GM19238 (cell line): Measurements from ENCODE around the gene LELP1.
"Not testable (repeated sequence)": the region's sequence is repeated elsewhere in the genome, so short reads cannot be mapped to it uniquely, and the experiment has no call there.

Source experiments
- DNase-seq: peaks from one replicate; pipeline ENCODE4 v3.0.0; 2011; ENCODE audit warnings: low spot score; ENCODE audit not compliant: insufficient read length

The LELP1 gene

GRCh38 chr1:153228491-153228890 lies 25.3 kb downstream of the LELP1 start:
- no peak for DNase-seq

- DNase-seq: not testable (repeated sequence)
Observed at GRCh38 chr1:153229076-153229829, 26.0 kb downstream of the LELP1 start.

- DNase-seq: no peak
Observed at GRCh38 chr1:153231363-153231762, 28.1 kb downstream of the LELP1 start.

GRCh38 chr1:153231785-153232184 lies 28.6 kb downstream of the LELP1 start:
- DNase-seq: no peak

- DNase-seq: no peak
Observed at GRCh38 chr1:153232553-153232952, 29.3 kb downstream of the LELP1 start.

GRCh38 chr1:153233448-153233847 lies 30.2 kb downstream of the LELP1 start:
- DNase-seq: no peak

- no peak for DNase-seq
Observed at GRCh38 chr1:153238527-153238926, 35.3 kb downstream of the LELP1 start.

GRCh38 chr1:153242160-153242559 lies 38.9 kb downstream of the LELP1 start:
- DNase-seq: no peak

- no peak for DNase-seq
Observed at GRCh38 chr1:153245466-153245865, 42.2 kb downstream of the LELP1 start.

- no peak for DNase-seq
Observed at GRCh38 chr1:153246018-153246417, 42.8 kb downstream of the LELP1 start.

- no peak for DNase-seq
Observed at GRCh38 chr1:153246825-153247224, 43.6 kb downstream of the LELP1 start.

GRCh38 chr1:153248176-153248879 lies 45.1 kb downstream of the LELP1 start:
- no peak for DNase-seq

- no peak for DNase-seq
Observed at GRCh38 chr1:153250166-153250565, 46.9 kb downstream of the LELP1 start.

- no peak for DNase-seq
Observed at GRCh38 chr1:153251087-153251486, 47.9 kb downstream of the LELP1 start.

GRCh38 chr1:153251562-153251961 lies 48.3 kb downstream of the LELP1 start:
- DNase-seq: no peak

GRCh38 chr1:153251988-153252387 lies 48.8 kb downstream of the LELP1 start:
- no peak for DNase-seq

GRCh38 chr1:153253076-153253475 lies 49.8 kb downstream of the LELP1 start:
- no peak for DNase-seq

GRCh38 chr1:153253693-153254092 lies 50.5 kb downstream of the LELP1 start:
- DNase-seq: no peak
